CD14-positive monocyte (primary cell): ENCODE results near the gene LHFPL5. TPM values are rescaled to one million over a fixed set of nuclear protein-coding genes. Genes with fewer than 3 reads are reported as not detected.

Experiments used
- DNase-seq, 3 donors: peaks; one replicate each; pipeline ENCODE4 v3.0.0-alpha.2; 2011 to 2022
- H2AFZ ChIP-seq: 2 replicates; pipeline ENCODE4 v1.6.0; 2012; ENCODE audit warnings: mild to moderate bottlenecking, low read depth, low read length, inconsistent platforms; ENCODE audit not compliant: insufficient read depth, poor library complexity, severe bottlenecking
- H3K27ac ChIP-seq, 2 donors: 1 replicate in 1 of 2; 2 replicates in 1 of 2; pipeline ENCODE4 v1.5.1; 2012 to 2013; ENCODE audit warnings: low read length in 2 of 2, control low read depth in 1 of 2, inconsistent platforms in 1 of 2, low read depth in 1 of 2, mild to moderate bottlenecking in 1 of 2
- H3K27me3 ChIP-seq, 2 donors: one replicate each; pipeline versions ENCODE4 v1.6.0 to v1.6.1; 2011 to 2013; ENCODE audit warnings: low read length in 2 of 2; ENCODE audit not compliant: control insufficient read depth in 2 of 2, insufficient read depth in 2 of 2
- H3K36me3 ChIP-seq, 2 donors: replicated peaks in 1 of 2; 1 replicate in 1 of 2; 2 replicates in 1 of 2; pipeline versions ENCODE4 v1.5.1 to v1.6.1; 2012 to 2013; ENCODE audit warnings: low read length in 2 of 2, control low read depth in 1 of 2, inconsistent platforms in 1 of 2, mild to moderate bottlenecking in 1 of 2; ENCODE audit not compliant: insufficient read depth in 2 of 2, control insufficient read depth in 1 of 2
- H3K4me1 ChIP-seq, 2 donors: 1 replicate in 1 of 2; 2 replicates in 1 of 2; pipeline versions ENCODE4 v1.5.1 to v1.6.1; 2012 to 2013; ENCODE audit warnings: low read length in 2 of 2, control low read depth in 1 of 2, inconsistent platforms in 1 of 2, mild to moderate bottlenecking in 1 of 2, moderate library complexity in 1 of 2; ENCODE audit not compliant: insufficient read depth in 2 of 2, control insufficient read depth in 1 of 2
- H3K4me2 ChIP-seq: replicated peaks from 2 replicates; pipeline ENCODE3; 2012; ENCODE audit warnings: low read length, moderate library complexity, mild to moderate bottlenecking; ENCODE audit not compliant: poor library complexity, severe bottlenecking; ENCODE audit errors: extremely low read depth
- H3K4me3 ChIP-seq, 3 experiments: fragments of 200-600 bp in 1 of 3; sonication (generic) in 1 of 3; replicated peaks in 1 of 3; 1 replicate in 2 of 3; 2 replicates in 1 of 3; pipeline ENCODE4 v1.5.1; 2011 to 2013; ENCODE audit warnings: low read length in 3 of 3, mild to moderate bottlenecking in 3 of 3, control low read depth in 2 of 3, low read depth in 2 of 3, inconsistent platforms in 1 of 3, moderate library complexity in 1 of 3
- H3K79me2 ChIP-seq: 2 replicates; pipeline ENCODE4 v1.6.0; 2012; ENCODE audit warnings: mild to moderate bottlenecking, control low read depth, inconsistent platforms, low read length, moderate library complexity; ENCODE audit not compliant: insufficient read depth
- H3K9ac ChIP-seq: 2 replicates; pipeline ENCODE4 v1.6.0; 2017; ENCODE audit warnings: low read length, mild to moderate bottlenecking; ENCODE audit not compliant: insufficient read depth, poor library complexity, severe bottlenecking
- H3K9me3 ChIP-seq, 2 donors: replicated peaks in 1 of 2; 1 replicate in 1 of 2; 2 replicates in 1 of 2; pipeline versions ENCODE4 v1.5.1 to v1.6.1; 2012 to 2013; ENCODE audit warnings: low read length in 2 of 2, control low read depth in 1 of 2; ENCODE audit not compliant: control insufficient read depth in 1 of 2, insufficient read depth in 1 of 2
- H4K20me1 ChIP-seq: 2 replicates; pipeline ENCODE4 v1.6.0; 2012; ENCODE audit warnings: mild to moderate bottlenecking, low read length, control low read depth, moderate library complexity; ENCODE audit not compliant: insufficient read depth
- H3K27ac Mint-ChIP-seq, 7 donors: one replicate each; pipeline ENCODE4 v1.8.0; 2020; ENCODE audit warnings: mild to moderate bottlenecking in 7 of 7, mixed read lengths in 7 of 7, moderate library complexity in 6 of 7, inconsistent platforms in 2 of 7
- H3K27me3 Mint-ChIP-seq, 3 donors: one replicate each; pipeline ENCODE4 v1.8.0; 2021 to 2022; ENCODE audit warnings: low read depth in 3 of 3, mild to moderate bottlenecking in 3 of 3, mixed read lengths in 3 of 3, moderate library complexity in 3 of 3, inconsistent platforms in 1 of 3
- H3K36me3 Mint-ChIP-seq, 2 donors: one replicate each; pipeline ENCODE4 v1.8.0; 2020; ENCODE audit warnings: mixed read lengths in 2 of 2, inconsistent platforms in 1 of 2, mild to moderate bottlenecking in 1 of 2
- H3K4me1 Mint-ChIP-seq: one replicate; pipeline ENCODE4 v1.8.0; 2020; ENCODE audit warnings: mild to moderate bottlenecking, mixed read lengths
- H3K4me3 Mint-ChIP-seq, 2 donors: one replicate each; pipeline ENCODE4 v1.8.0; 2020; ENCODE audit warnings: mild to moderate bottlenecking in 2 of 2, mixed read lengths in 2 of 2, moderate library complexity in 1 of 2
- H3K9me3 Mint-ChIP-seq, 7 donors: one replicate each; pipeline ENCODE4 v1.8.0; 2020 to 2022; ENCODE audit warnings: mixed read lengths in 7 of 7, mild to moderate bottlenecking in 6 of 7, moderate library complexity in 6 of 7, inconsistent platforms in 2 of 7
- WGBS: methylation state at CpG from one replicate; pipeline ENCODE4 v1.1.5; 2013; ENCODE audit warnings: missing lambda C conversion rate; ENCODE audit not compliant: insufficient coverage; 5-methylcytosine and 5-hydroxymethylcytosine counted together
- intact Hi-C, 2 donors: fragments of 100-400 bp; cut with micrococcal nuclease; formaldehyde crosslinking; loops; one replicate each; pipeline versions ENCODE4 v1.15.0 to v1.15.1; 2023
- polyA plus RNA-seq, 3 donors: library from polyadenylated mRNA; depleted of rRNA in 1 of 3; unstranded in 2 of 3; stranded (reverse) in 1 of 3; fragments of 300-500 nt in 2 of 3; fragments of >200 nt in 1 of 3; fragmentation: Illumina TruSeq in 2 of 3; gene quantifications; 1 replicate in 2 of 3; 2 replicates in 1 of 3; pipeline ENCODE4 v1.2.3, GENCODE V29; 2012 to 2021
- TF ChIP-seq, protein P1 (sequence below): fragments of 200-600 bp; IDR thresholded peaks from one replicate; pipeline ENCODE4 v1.8.0; 2022; ENCODE audit warnings: antibody characterized with exemption, mild to moderate bottlenecking

Gene LHFPL5
- polyA plus RNA-seq, 3 donors: not detected

DNA sequence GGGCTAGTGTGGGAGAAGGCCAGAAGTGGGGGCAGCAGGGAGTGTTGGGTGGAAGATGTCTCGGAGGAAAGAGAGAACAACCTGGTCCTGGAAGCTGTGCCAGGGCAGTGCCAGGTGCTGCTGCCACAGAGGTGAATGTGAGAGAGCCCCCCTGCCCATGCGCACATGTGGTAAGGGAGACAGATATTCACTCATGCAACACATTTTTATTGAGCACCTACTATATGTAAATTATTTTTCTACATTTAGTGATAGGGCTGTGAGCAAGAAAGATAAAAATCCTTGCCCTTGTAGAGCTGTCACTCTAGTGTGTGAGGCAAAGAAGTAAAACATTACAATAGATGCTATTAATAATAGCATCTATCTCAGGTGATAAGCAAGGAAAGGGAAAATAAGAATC lies 23.9 kb upstream of the LHFPL5 start:
- no peak overlapping the region for H3K27ac ChIP-seq
- H3K4me1 ChIP-seq: peaks cover 5 to 7% of the 10 kb centered on the region in 2 donors
- no peaks in the 10 kb centered on the region for H3K36me3 ChIP-seq
- peaks cover 16 to 46% (median 42%) of the 10 kb centered on the region in 3 donors for H3K27me3 Mint-ChIP-seq
- H3K4me3 Mint-ChIP-seq: no peak overlapping the region
- no peak overlapping the region for H3K4me3 ChIP-seq
- H3K27ac Mint-ChIP-seq: no peak overlapping the region
- peaks cover 3% of the 10 kb centered on the region for H3K4me1 Mint-ChIP-seq
- H3K79me2 ChIP-seq: no peaks in the 10 kb centered on the region
- H3K9ac ChIP-seq: no peak overlapping the region
- no peaks in the 10 kb centered on the region for H3K9me3 ChIP-seq
- H3K27me3 ChIP-seq: peaks cover 2 to 17% of the 10 kb centered on the region in 2 donors
- no peak overlapping the region for H2AFZ ChIP-seq
- no peak overlapping the region for H3K4me2 ChIP-seq
- TF ChIP-seq, protein P1, sequence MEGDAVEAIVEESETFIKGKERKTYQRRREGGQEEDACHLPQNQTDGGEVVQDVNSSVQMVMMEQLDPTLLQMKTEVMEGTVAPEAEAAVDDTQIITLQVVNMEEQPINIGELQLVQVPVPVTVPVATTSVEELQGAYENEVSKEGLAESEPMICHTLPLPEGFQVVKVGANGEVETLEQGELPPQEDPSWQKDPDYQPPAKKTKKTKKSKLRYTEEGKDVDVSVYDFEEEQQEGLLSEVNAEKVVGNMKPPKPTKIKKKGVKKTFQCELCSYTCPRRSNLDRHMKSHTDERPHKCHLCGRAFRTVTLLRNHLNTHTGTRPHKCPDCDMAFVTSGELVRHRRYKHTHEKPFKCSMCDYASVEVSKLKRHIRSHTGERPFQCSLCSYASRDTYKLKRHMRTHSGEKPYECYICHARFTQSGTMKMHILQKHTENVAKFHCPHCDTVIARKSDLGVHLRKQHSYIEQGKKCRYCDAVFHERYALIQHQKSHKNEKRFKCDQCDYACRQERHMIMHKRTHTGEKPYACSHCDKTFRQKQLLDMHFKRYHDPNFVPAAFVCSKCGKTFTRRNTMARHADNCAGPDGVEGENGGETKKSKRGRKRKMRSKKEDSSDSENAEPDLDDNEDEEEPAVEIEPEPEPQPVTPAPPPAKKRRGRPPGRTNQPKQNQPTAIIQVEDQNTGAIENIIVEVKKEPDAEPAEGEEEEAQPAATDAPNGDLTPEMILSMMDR: no peak
- WGBS: 71% methylated on average over 1 of the region's 2 CpGs
- H3K9me3 Mint-ChIP-seq: peaks cover 0 to 5% (median 0%) of the 10 kb centered on the region in 7 donors
- intact Hi-C loops: no loop called here
- H4K20me1 ChIP-seq: no peaks in the 10 kb centered on the region
- no peak for DNase-seq
- H3K36me3 Mint-ChIP-seq: no peaks in the 10 kb centered on the region

DNA sequence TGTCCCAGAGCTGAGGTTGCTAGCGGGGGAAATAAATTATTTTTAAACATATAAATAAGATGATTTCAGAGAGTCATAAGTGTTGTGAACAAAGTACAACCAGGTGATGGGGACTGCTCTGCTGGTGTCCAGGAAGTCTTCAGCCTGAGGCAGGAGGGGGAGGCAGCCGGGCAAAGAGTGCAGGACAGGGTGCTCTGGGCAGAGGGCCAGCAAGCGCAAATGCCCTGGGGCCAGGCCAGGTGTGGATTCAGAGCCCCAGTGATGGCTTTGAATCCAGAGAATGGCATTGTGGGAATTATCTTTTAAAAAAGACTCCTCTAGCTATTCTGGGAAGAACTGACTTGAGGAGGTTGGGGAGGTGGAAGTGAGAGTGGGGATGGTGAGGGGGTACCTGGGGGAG lies 22.7 kb upstream of the LHFPL5 start:
- Histone ChIP-seq H3K79me2 (no peaks in the 10 kb centered on the region), H3K4me1 (no peaks in the 10 kb centered on the region), H3K4me3 (no peak overlapping the region), H3K9me3 (no peaks in the 10 kb centered on the region), H3K9ac (no peak overlapping the region), H3K27me3 (peaks cover 6 to 20% of the 10 kb centered on the region in 2 donors), H3K4me2 (no peak overlapping the region), H4K20me1 (no peaks in the 10 kb centered on the region), H3K27ac (no peak overlapping the region), H3K36me3 (no peaks in the 10 kb centered on the region), H2AFZ (no peak overlapping the region)
- H3K9me3 Mint-ChIP-seq: peaks cover 0 to 7% (median 0%) of the 10 kb centered on the region in 7 donors
- H3K27ac Mint-ChIP-seq: no peak overlapping the region
- TF ChIP-seq, protein P1: no peak
- no peak overlapping the region for H3K4me3 Mint-ChIP-seq
- H3K4me1 Mint-ChIP-seq: peaks cover 3% of the 10 kb centered on the region
- no peaks in the 10 kb centered on the region for H3K36me3 Mint-ChIP-seq
- intact Hi-C loops: no loop called here
- no CpG with 5 or more reads among the region's 3 CpGs for WGBS
- peaks cover 22 to 51% (median 46%) of the 10 kb centered on the region in 3 donors for H3K27me3 Mint-ChIP-seq
- no peak for DNase-seq
